CD4-positive, alpha-beta T cell treated with Interleukin-6 at 100 ng/mL for 8 hours (primary cell): ENCODE results near the gene TCEA3.

Experiments used
- DNase-seq: peaks from one replicate; pipeline ENCODE4 v3.0.0-alpha.2; 2020; ENCODE audit warnings: mixed read lengths, low spot score

Gene TCEA3

GRCh38 chr1:23446661-23447310 lies 22.2 kb upstream of the TCEA3 start:
- no peak for DNase-seq

GRCh38 chr1:23444596-23445390 lies 20.2 kb upstream of the TCEA3 start:
- DNase-seq = no peak

GRCh38 chr1:23444104-23444533 lies 19.6 kb upstream of the TCEA3 start:
- no peak for DNase-seq

GRCh38 chr1:23442751-23443150 lies 18.2 kb upstream of the TCEA3 start:
- no peak for DNase-seq

- no peak for DNase-seq
Measured at GRCh38 chr1:23441446-23442148, 17.0 kb upstream of the TCEA3 start.

- no peak for DNase-seq
Measured at GRCh38 chr1:23438545-23438944, 14.0 kb upstream of the TCEA3 start.

GRCh38 chr1:23437355-23437664 lies 12.8 kb upstream of the TCEA3 start:
- DNase-seq = no peak

- peak; percentile 19 for DNase-seq
Measured at GRCh38 chr1:23436520-23437354, 12.2 kb upstream of the TCEA3 start.

- no peak for DNase-seq
Measured at GRCh38 chr1:23434260-23434775, 9.8 kb upstream of the TCEA3 start.

GRCh38 chr1:23433122-23433521 lies 8.6 kb upstream of the TCEA3 start:
- DNase-seq = no peak

GRCh38 chr1:23431431-23431830 lies 6.9 kb upstream of the TCEA3 start:
- DNase-seq = no peak

GRCh38 chr1:23430803-23431202 lies 6.3 kb upstream of the TCEA3 start:
- no peak for DNase-seq

- DNase-seq = no peak
Measured at GRCh38 chr1:23428136-23428905, 3.8 kb upstream of the TCEA3 start.

- no peak for DNase-seq
Measured at GRCh38 chr1:23427550-23427949, 3.0 kb upstream of the TCEA3 start.

- DNase-seq = no peak
Measured at GRCh38 chr1:23426828-23427227, 2.3 kb upstream of the TCEA3 start.

GRCh38 chr1:23425193-23425494 lies 596 bp upstream of the TCEA3 start:
- DNase-seq = no peak

GRCh38 chr1:23423415-23424292 lies 894 bp downstream of the TCEA3 start:
- no peak for DNase-seq

GRCh38 chr1:23422941-23423340 lies 1.6 kb downstream of the TCEA3 start:
- DNase-seq = no peak

- peak; percentile 73 for DNase-seq
Measured at GRCh38 chr1:23422241-23422877, 2.2 kb downstream of the TCEA3 start.

GRCh38 chr1:23421753-23422240 lies 2.8 kb downstream of the TCEA3 start:
- no peak for DNase-seq
